NCI-H146 treated with DMSO at 0.1 percent for 48 hours (cell line): ENCODE results near the gene POLR3B.
"Not testable (repeated sequence)": the region's sequence is repeated elsewhere in the genome, so short reads cannot be mapped to it uniquely, and the experiment has no call there.

ENCODE experiments used
- DNase-seq: peaks from one replicate; lab custom pipeline; 2025; ENCODE audit not compliant: unreplicated experiment; lab: John Stamatoyannopoulos, UW

POLR3B gene

DNA sequence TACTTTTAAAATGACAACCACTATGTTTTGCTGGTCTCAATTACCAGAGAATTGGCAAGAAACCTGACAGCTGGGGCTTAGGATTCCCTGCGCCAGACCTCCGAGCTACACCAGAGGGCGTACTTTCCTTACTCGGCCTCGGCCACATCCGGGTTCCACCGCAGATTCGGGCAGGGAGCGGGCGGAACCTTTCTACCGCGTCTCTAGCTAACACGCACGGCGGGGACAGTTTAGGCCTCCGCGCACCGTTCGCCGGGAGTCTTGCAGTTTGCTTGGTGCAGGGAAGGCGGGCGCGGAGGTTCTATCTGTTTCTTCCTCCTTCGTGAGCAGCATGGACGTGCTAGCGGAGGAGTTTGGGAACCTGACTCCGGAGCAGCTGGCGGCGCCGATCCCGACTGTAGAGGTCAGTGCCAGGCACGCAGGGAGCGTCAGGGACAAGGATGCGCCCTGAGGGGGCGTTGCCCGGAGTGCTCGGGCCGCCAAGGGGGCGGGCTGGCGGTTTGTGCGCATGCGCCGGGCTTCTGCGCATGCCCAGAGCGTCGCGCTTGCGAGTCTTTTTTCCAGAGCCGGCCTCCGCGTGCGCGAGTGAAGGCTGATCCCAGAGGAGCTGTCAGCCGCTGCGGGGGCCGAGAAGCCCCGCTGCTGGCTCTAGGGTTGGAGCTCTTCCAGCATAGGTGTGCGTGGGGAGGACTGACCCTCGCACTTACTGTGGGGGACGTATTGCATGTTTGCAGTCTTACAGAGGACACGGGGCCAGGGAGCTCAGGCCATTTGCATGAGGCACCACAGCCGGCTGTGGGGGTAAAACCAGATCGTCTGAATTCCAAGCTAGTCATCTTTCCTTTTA lies at the start of gene POLR3B:
Gene POLR3B, plus strand, starts transcription at position 200 of the 847 bp plus-strand sequence. Its CDS starts 132 bp downstream, at position 332.
- peak; percentile 89 for DNase-seq

DNA sequence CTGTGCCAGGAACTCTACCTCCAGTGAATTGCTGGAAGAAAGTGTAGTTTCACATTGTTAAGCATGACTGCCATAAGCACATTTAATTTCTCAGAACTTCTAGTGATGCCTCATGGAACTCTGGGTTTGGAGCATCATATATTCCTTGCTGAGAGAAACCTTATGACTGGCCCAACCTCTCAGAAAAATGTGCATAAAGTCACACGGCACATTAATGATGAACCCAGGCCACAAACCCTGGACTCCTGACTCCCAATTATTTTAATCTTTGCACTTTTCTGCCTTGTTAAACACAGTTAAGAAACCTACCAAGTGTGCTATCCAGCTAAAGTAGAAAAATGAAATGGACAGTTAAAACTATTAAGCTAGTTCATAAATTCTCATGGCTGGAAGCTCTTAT lies 49.4 kb upstream of the POLR3B start:
- DNase-seq: no peak

DNA sequence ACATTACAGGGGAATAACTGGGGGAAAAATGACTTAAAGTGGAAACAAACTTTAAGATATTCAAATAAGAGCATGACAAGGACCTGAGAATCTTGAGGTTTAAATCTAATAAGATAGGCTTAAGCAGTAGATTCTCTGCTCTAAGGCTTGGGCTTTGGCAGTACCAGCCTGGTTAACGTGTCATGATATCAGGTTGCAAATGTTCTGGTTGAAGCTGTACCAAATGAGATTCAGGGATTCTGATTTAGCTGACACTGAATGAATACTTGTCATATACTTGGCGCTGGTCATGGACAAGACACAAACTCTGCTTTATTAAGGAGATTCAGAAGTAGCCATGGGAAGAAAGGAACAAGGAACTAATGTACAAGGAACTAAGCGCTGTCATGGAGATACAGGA lies 48.9 kb upstream of the POLR3B start:
- no peak for DNase-seq

DNA sequence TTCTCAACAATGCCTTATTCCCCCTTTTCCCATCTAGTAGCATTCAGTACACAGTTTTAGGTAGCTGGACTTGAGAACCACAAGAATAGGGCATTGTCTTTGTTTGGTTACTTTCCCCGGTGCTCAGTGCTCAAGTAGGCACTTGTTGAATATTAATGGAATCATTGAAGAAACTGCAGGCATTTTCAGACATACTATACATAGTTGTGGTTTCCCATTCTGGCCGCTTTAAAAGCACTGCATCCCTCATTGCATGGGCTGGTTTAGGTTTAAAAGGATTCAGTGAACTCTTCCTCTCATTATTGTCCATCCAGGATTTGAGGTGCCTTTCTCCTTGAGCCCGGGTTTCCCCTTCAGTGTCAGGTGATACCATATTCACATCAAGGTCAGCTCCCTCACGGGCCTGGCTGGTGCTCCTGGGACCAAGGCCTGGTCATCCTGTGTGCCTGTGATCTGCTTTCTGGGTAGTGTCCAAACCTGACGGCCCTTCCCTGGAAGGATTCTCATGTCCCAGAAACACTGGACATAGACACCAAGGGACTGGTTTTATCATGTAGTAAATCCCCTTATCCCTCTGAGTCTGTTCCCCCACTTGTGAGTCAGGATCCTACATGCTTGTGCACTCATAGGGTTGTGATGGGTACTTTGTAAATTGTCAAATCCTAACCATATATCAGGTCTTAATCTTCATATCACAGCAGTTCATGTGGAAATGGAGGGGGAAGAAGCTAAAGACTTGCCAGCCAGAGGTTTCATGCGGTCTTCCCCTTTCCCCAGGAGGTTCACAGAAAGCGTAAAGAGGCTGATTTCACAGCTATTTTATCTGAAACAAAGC lies 47.7 kb upstream of the POLR3B start:
- DNase-seq: no peak

DNA sequence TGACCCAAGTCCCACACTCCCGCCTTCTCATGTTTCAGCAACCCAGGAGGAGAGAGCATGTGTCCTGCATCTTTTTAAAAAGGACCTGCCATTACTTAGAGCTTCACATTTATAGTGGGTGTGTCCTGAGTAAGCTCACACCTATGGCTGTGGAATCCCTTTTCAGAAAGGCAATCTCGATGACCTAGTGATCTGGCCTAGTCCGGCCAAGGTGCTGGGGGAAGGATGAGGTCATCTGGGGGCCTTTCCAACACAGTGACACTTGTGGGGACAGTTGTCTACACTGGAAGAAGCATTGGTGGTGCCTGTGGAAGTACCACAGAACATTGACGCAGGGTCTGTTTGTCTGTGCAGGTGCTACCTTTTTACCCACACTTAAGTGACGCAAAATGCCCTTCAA lies 46.9 kb upstream of the POLR3B start:
- no peak for DNase-seq

DNA sequence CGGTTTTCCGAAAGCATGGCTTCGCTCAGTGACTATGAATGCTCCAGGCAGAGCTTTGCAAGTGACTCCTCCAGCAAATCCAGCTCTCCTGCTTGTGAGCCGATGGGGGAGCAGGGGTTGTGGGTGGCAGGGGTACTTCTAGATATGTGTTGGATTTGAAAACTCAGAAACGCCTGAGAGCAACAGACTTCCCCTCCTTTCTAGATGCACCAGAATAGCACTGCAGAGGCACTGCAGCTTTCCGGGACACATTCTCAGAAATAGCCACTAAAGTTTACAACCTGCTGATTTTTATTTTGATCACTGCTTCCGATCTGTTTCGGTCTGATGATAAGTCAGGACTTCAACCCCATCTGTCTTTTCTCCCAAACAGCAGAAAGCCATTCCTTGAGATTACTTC lies 46.4 kb upstream of the POLR3B start:
- no peak for DNase-seq

GRCh38 chr12:106313413-106313812 lies 44.1 kb upstream of the POLR3B start:
- not testable (repeated sequence) for DNase-seq

DNA sequence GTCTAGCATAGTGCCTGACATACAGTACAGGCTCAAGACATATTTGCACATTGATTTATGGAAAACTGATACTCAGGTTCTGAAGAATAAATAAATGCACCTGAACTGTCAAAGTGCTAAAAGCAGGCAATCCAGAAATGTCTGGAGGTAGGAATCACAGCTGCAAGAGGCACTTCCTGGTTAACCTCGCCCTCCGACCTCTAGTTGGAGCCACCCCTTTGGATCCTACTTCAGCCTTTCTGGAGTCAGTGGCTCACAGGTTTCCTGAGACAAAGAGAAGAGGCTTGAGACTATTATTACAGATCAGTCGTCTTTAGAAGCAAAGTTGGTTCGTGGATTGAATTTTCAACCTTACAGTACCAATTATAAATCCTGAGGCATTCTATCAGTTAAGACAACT lies 42.0 kb upstream of the POLR3B start:
- DNase-seq: no peak

GRCh38 chr12:106317406-106318082 lies 40.0 kb upstream of the POLR3B start:
- DNase-seq: no peak

GRCh38 chr12:106321139-106321850 lies 36.3 kb upstream of the POLR3B start:
- DNase-seq: no peak

DNA sequence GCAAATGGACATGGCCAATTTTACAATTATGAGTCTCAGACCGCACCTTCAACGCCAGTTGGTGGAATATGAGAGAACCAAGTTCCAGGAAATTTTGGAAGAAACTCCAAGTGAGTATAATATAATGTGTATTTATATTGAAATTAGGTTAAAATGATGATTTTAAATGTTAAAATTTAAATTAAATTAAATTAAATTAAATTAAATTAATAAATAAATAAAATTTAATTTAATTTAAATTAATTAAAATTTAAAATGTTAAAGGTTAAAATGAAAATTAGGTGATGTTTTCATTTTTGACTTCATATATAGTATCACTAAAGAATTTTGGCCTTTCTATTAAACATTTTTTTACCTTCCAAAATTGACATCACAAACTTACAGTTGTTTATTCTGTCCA lies 34.0 kb upstream of the POLR3B start:
- no peak for DNase-seq

DNA sequence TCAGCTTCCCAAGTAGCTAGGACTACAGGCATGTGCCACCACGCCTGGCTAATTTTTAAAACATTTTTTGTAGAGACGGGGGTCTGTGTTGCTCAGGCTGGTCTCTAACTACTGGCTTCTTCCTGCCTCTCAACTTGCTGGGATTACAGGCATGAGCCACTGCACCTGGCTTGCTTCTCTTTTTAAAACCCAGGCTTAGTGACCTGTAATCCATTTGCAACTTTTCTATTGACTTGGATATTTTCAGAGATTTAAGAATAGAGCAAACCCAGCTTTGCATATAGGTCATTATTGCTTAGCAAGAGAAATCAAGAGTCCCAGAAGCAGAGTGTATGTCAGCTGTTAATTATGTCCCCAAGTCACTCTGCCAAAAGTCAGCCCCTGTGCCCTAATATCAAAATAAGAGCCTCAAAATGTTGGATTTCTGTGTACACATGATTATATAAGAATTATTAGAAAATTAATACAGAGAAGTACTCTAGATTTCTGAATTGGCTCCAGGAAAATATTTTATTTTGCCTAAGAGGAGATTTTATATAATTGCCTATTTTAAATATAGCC lies 30.2 kb upstream of the POLR3B start:
- DNase-seq: no peak

DNA sequence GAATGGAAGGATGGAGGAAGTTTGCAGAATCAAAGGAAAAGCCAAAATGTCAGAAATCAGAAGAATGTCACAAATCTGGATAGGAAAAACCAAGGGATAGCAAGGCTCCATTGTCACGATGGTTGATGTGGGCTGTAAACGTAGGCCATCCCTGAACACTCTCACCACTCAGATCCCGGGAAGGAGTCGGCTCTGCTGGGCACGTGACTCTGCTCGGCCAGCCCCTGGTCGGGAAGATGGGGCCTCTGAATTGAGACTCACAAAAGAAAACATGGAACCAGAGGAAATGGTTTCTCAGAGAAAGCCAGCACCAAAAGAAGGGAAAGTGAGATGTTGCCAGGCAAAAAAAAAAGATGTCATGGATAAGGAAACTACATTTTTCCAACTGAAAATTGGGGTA lies 28.8 kb upstream of the POLR3B start:
- no peak for DNase-seq

- DNase-seq: no peak
These were observed 28.1 kb upstream of the POLR3B start for GRCh38 chr12:106329231-106329982.

DNA sequence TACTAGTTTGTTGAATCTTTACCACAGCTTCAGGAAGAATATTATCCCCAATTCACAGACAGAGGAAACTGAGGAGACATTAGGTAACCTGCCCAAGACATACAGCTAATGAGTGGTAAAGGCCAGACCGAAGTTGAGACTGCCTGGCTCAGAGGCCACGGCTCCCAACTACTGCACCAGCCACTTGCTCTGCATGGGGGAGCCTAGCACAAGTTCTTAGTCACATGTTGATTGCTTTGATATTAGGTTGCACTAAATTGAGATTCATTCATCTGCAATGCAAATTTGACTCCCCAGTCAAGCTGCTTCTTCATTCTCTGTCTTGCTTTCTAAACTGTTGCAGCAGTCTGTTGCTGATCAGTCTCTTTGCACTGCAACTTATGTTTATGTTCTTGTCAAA lies 25.9 kb upstream of the POLR3B start:
- no peak for DNase-seq

DNA sequence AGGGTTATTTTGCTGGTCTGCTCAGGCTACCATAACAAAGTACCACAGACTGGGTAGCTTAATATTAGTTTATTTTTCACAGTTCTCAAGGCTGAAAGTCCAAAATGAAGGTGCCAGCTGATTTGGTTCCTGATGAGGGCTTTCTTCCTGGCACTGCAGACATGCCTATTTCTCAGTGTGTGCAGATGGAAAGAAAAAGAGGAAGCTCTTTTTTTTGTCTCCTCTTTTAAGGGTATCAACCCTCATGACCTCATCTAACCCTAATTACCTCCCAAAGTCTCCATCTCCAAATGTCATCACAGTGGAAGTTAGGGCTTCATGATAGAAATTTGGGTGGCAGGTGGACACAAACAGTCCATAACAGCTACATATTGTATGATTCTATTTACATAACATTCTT lies 25.0 kb upstream of the POLR3B start:
- no peak for DNase-seq

GRCh38 chr12:106333010-106333409 lies 24.5 kb upstream of the POLR3B start:
- no peak for DNase-seq

GRCh38 chr12:106333756-106334155 lies 23.8 kb upstream of the POLR3B start:
- DNase-seq: no peak

- DNase-seq: no peak
These were observed 16.3 kb upstream of the POLR3B start for GRCh38 chr12:106341086-106341877.
